Measurements from ENCODE around the gene LMOD1.
"Not testable (repeated sequence)": the region's sequence is repeated elsewhere in the genome, so short reads cannot be mapped to it uniquely, and the experiment has no call there.

The LMOD1 gene

DNA sequence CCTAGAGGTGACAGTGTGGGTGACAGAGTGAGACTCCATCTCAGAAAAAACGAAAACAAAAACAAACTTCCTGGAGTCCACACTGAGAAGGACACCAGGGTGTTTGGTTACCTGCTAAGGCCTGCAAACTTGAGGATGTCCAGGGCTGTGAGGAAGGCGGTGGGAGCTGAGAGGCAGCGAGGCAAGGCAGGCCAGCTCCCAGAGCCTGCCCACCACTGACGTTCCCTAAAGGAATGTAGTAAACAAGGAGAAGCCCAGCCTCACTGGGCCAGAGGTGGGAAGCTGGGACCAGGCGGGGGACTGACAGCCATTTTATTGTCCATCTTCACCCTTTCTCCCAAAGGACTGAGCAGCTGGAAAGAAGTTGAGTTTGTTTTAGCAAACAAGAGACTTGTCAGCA lies 33.5 kb downstream of the LMOD1 start:
- DNase-seq, result no peak

DNA sequence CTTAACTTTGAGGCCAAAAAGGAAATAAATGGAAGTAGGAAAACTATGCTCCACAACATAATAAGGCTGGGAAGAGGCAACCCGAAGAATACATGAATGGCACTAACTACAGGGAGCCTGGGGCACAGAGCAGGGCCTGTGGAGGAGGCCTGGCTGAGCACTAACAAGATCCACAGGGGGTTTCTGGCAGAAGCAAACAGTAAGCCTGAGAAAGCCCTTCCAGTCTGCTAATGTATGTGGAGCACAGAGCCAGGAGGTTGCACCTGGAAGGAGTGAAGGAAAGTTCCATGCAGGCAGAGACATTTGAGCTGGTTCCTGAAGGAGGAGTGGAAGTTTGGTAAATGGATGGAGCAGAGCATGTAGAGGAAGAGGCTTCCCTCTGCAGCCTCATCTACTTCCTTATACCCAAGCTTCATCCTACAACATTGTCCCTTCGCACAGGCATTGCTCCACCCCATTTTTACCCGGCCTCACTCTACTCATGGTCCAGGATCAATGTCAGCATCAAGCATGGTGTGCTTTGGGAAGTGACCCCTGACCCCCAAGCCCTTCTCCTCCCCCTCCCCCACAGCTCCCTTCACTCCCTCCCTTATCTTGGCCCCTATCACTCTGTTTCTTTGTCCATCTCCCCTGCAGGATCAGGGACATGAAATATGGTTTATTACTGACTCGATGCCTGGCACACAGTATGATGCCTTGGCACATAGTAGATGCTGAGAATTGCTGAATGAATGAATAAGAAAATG lies 34.3 kb downstream of the LMOD1 start:
- DNase-seq, result no peak

DNA sequence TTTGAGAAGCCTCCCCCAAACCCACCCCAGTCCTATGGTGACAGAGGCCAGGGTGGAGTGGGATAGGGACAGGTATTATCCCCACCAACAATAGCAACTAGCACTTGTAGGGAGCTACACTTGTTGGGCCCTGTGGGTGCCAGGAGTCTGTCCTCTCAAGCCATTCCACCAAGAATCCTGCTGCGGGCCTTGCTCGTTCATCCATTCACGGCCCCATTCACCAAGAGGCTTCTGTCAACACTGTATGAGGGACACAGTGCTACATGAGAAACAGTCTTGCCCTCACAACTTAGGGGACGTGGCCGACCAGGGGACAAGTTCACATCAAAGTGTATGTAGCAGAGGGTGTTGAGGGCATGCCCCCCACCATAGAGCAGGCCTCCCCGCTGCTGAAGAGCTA lies 38.7 kb downstream of the LMOD1 start:
- no peak for DNase-seq

GRCh38 chr1:201906336-201906735 lies 40.0 kb downstream of the LMOD1 start:
- no peak for DNase-seq

GRCh38 chr1:201905234-201905890 lies 41.0 kb downstream of the LMOD1 start:
- no peak for DNase-seq

DNA sequence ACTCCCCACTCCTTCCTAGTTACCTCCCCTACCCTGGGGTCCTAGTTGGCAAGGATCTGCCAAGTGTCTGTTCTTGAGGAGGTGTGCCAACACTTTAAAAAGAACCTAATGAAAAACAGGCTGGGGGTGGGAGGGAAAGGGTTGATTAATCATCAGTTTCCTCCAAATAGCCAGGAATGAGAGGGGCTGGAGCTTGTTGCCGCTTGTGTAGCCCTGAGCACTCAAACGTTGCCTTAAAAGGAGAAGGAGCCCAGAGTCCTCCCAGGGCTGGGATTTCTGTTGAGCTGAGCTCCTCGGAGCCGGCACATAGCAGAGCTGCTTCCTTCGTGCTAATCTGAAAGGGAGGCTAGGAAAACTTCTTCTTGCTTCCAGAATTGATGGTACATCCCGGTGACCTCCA lies 41.8 kb downstream of the LMOD1 start:
- DNase-seq, result no peak

DNA sequence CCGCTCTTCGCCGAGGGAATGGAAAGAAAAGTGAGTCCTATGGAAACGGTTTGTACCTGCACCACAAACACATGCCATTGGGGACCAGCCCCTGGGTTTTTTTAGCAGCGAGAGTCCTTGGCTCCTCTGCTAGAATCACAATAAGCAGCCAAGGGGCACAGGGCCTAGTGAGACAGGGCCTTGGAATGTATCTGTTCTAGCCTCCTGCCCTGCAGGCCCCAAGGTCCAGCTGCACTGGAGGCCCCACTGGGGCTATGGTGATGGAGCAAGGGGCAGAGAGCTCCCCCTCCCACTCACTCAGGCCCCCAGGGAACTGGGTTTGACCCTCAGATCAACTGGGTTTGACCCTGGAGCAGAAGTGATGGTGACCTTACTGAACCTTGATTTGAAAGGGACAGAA lies 43.2 kb downstream of the LMOD1 start:
- no peak for DNase-seq

- DNase-seq, result no peak
Observed at GRCh38 chr1:201902198-201902597, 44.1 kb downstream of the LMOD1 start.

DNA sequence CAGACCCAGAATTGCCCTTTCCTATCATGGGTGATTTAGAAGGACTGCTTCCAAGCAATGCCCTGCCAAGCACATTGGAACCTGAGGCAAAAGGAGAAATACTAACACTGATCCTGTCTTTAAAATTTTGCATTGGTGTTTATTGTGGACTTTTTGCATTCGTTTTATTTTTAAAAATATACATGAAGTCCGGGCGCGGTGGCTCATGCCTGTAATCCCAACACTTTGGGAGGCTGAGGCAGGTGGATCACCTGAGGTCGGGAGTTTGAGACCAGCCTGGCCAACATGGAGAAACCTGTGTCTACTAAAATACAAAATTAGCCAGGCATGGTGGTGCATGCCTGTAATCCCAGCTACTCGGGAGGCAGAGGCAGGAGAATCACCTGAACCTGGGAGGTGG lies 45.3 kb downstream of the LMOD1 start:
- DNase-seq, result not testable (repeated sequence)

DNA sequence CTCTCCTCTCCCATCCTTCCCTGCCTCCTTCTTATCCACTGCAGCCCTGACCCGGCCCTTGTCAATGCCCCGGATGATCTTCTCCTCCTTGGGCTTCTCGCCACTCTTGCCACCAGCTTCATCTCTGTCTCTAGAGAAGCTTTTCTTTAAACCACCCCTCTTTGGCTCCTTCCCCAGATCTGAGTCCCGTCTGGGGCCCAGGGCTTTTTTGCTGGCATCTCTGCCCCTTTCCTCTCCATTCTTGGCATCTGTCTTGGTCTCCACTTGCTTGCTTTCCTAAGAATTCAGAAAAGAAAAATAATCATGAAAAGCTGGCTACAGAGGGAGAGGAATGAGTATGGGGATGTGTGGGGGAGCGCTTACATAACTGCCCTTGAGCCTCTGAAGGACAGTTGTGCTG lies 45.9 kb downstream of the LMOD1 start:
- no peak for DNase-seq

DNA sequence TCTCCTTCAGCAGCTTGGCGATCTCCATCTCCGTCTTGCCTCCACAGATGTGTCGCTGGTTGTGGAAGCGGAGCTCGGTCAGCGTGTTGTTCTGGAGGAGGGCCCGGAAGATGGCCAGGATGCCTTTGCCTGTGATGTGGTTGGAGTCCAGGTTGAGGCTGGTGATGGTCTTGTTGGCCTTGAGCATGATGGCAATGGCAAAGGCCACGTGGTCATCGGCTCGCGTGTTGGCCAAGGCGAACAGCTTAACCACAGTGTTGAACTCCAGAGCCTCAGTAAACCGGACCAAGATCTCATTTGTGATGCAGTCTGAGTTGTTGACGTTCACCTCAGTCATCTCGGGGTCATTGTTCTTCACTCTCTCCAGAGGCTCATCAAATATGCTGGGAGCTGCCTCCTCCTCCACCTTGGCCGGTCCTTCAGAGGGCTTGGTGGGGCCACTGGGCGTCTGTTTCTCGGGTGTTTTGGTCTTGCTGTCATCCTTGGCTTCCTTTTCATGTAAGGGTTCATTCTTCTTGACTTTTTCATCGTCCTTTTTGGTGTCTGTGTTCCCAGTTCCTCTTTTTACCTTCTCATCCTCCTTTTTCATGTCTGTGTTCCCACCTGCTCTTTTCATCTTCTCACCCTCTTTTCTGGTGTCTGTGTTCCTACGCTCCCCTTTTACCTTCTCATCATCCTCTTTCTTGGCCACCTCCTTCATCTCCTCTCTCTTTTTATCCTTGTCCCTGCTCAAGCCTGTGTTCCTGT lies 46.5 kb downstream of the LMOD1 start:
- no peak for DNase-seq

GRCh38 chr1:201898992-201899391 lies 47.4 kb downstream of the LMOD1 start:
- DNase-seq, result no peak

DNA sequence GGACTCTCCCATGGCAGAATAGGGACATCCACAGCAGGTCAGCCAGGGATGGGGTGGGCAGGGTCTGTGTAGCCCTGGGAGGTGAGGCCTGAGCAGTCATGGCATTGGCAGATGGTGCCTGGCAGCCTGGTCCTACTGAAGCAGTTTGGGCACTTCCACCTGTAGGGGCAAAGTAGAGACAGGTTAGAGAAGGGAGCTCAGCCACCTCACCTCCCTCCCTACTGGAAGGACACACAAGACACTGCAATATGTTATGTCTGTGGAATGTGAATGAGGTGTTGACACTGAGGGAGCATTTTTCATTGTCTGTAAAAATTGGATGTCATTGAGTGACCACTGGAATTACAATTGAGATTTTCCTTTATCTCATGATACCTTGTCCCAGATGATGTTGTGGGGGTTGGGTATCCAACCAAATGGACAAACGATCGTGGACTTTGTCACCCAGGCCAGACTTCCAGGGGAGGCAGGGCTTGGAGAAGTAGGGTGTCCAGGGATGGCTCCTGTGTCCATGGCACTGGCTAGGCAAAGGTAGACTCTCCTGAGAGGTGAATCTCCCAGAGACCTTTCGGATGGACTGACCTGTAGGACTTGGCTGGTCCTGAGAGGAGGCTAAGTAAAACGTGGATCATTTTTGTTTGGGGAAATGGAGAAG lies 48.0 kb downstream of the LMOD1 start:
- no peak for DNase-seq

DNA sequence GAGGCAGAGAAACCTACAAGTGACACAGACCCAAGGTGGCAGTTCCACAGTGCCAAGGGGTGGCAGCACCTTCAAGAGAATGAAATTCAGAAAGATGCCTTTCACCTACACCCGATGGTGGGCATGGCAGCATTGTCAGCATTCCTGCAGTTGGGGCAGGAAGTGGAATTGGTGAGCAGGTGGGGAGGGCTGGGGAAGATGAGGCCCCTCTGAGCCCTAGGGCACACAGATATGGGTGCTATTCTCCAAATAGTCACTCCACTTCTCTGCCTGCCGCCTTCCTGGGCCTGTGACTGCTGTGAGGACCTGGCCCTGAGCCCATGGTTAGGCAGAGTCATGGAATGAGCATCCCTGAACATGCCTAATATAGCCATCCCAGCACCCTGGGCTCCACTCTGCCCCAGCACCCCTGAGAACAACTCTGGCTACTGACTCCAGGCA lies 49.4 kb downstream of the LMOD1 start:
- no peak for DNase-seq

- peak; percentile 72 to 74 for DNase-seq
Observed at GRCh38 chr1:201895913-201896807, 50.2 kb downstream of the LMOD1 start.

DNA sequence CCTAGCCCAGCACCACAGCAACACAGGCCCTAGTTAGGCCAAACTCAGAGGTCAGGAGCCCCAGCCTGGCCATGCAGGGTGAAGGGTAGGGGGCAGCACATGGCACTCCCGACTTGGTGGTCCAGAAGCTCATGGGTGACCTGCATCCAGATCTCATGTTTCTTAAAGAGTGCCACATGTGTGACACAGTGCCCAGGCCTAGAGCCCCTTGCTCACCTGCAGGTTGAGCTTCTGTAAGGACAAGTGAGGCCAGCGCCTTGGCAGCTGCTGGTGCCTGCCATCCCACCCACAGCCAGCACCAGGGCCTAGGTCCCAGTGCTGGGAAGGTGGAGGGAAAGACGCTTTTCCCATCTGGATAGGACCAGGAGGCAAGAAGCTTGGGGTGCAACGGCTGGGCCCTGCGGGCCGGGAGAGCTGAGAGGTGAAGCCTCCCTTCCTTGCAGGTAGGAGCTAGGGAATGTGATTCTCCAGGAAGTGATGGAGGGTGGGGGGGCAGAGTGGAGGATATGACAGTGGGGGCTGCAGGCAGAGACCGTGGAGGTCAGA lies 51.2 kb downstream of the LMOD1 start:
- no peak for DNase-seq

DNA sequence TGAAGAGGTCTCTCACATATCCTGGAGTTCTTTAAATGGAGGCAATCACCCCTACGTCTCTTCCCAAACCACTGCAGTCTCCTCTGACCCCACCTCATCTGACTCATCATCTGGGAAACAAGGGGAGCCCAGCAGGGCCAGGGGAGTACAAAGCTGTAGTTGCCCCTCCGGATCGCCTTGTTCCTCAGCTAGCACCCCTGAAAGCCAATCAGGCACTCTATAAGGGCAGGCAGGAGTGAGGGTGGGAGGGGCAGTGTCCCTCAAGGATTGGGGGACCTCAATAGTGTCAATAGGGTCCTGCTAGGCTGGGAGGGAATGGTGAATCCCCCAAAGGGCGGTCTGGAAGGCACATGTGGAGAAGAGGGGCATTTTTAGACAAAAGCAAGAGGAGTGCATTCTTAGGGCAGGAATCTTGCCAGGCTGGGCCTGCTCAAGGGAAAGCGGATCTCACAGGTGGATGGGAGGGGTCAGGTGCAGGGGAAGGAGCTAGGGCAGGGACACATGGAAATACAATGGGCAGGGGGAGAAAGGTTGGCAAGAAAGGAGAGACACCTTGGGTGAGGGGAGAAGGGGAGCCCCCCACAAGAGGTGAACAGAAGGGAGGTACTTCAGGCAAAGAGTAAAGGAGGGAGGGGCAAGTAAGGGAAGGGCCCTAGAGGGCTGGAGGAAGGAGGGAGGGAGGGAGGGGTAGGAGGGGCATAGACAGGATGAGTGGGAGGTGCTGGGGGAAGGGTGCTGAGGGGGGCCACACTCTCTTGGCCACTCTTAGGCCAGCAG lies 51.8 kb downstream of the LMOD1 start:
- DNase-seq, result no peak

DNA sequence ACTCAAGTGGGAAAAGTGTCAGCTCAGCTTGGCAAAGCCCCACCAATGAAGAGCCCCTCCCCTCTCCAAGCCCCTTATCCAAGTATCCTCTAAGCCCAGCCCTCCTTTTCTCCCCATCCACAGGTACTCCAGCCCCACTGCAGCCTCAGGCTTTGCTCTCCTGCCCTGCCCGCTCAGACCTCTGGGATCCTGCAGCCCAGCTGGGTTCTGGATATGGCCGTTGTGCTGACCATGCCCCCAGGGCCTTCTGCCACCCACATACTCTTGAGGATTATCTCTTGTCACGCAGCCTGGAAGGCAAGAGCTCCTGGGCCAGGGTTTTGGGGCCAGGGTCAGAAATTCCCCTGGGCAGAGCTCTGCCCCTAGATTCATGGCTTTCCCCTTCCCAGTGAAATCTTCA lies 52.9 kb downstream of the LMOD1 start:
- no peak for DNase-seq

- DNase-seq, result no peak
Observed at GRCh38 chr1:201892211-201892610, 54.1 kb downstream of the LMOD1 start.

DNA sequence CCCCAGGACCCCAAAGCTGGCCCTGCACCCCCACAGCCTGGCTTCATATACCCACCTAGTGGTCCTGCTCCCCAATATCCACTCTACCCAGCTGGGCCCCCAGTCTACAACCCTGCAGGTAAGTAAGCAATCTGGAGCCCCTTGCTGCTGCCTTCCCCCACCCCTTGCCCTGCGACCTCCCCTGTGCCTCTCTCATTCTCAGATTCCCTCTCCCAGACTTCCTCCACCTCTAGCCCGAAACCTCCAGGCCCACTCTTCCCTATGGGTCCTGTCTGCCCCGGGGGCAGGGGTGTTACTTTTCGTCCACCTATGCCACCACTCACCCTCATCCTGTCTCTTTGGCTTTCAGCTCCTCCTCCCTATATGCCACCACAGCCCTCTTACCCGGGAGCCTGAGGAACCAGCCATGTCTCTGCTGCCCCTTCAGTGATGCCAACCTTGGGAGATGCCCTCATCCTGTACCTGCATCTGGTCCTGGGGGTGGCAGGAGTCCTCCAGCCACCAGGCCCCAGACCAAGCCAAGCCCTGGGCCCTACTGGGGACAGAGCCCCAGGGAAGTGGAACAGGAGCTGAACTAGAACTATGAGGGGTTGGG lies 54.8 kb downstream of the LMOD1 start:
- DNase-seq, result no peak

Data from activated CD4-positive, alpha-beta T cell treated with anti-CD3 and anti-CD28 coated beads for 4 hours (primary cell).